Mammary epithelial cell (primary cell): ENCODE results near the gene BORCS5.

Source experiments
- EZH2 ChIP-seq: IDR thresholded peaks from 2 replicates; pipeline ENCODE4 v1.6.1; 2012; ENCODE audit warnings: low read length, inconsistent platforms, borderline replicate concordance
- TF ChIP-seq, protein P1 (sequence below), 2 donors: IDR thresholded peaks in 1 of 2; conservative IDR thresholded peaks in 1 of 2; 2 replicates each; pipeline ENCODE4 v1.5.1; 2011 to 2012; ENCODE audit warnings: inconsistent platforms in 2 of 2, low read length in 2 of 2, mild to moderate bottlenecking in 2 of 2, control low read depth in 1 of 2, low read depth in 1 of 2; ENCODE audit not compliant: insufficient read depth in 1 of 2; ENCODE audit errors: extremely low read depth in 1 of 2

DNA sequence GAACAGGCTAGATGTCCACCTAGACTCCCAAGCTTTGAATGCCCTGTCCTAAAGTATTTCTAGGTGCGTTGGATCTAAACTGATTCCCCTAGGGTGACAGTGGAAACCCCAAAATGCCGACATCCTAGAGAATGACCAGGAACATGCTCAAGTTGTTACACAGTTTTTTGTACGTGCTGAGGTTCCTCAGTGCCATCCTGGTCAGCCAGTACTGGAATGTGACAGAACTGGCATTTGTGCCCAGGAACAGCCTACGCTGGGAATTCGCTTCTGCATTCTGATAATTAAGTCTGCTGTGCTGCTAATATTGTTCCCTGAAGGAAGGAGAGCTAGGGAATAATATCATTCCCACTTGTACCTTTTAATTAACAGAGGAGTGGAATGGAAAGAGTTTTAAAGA, 40.3 kb downstream of the BORCS5 start:
- TF ChIP-seq, protein P1, sequence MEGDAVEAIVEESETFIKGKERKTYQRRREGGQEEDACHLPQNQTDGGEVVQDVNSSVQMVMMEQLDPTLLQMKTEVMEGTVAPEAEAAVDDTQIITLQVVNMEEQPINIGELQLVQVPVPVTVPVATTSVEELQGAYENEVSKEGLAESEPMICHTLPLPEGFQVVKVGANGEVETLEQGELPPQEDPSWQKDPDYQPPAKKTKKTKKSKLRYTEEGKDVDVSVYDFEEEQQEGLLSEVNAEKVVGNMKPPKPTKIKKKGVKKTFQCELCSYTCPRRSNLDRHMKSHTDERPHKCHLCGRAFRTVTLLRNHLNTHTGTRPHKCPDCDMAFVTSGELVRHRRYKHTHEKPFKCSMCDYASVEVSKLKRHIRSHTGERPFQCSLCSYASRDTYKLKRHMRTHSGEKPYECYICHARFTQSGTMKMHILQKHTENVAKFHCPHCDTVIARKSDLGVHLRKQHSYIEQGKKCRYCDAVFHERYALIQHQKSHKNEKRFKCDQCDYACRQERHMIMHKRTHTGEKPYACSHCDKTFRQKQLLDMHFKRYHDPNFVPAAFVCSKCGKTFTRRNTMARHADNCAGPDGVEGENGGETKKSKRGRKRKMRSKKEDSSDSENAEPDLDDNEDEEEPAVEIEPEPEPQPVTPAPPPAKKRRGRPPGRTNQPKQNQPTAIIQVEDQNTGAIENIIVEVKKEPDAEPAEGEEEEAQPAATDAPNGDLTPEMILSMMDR (conservative IDR thresholded peaks at IDR 0.05 in 1 of 2, IDR thresholded peaks at IDR 0.05 in 1 of 2; ENCODE audit: extremely low read depth in 1 of 2, insufficient read depth in 1 of 2, low read depth in 1 of 2, low read length in 2 of 2), result no peak
- no peak for TF ChIP-seq EZH2
